Measurements from ENCODE around the gene TNFRSF13B.
"Not testable (repeated sequence)": the region's sequence is repeated elsewhere in the genome, so short reads cannot be mapped to it uniquely, and the experiment has no call there.

TNFRSF13B gene

DNA sequence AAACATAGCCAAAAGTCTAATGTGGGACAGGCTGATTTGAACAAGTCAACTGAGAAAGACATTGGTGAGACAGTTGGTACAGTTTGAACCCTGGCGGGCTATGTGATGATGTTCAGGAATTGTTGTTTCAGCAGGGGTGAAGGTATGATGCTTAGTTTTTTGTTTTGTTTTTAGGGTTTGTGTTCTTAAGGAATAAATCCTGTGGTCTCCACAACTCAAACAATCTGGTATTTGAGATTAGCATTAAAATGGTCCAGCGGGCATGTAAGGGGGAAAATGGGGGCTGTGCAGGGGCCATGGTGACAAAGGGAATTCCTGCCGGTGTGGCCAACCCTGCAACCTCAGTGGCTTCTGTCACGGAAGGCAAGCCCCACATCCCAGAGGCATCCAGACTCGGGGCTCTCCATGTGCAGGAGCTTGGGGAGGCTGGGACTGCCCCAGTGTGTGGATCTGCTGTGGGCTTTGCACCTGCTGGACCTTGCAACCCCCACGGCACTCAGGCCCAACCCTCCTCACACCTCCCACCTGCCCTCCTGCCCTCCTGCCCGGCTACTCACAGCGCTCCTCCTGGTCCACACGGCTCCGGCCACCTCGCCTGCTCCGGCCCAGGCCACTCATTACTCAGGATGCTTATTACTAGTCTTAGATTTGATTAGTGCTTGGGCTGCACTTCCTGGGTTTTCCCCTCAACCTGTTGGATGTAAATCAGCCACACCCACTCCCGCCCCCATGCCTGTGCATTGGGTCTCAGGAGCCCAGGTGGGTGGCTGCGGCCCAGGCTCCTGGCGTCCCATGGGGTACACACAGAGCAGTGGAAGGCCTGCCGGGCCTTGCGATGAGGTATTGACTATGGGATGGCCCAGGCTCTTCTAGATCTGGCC, at the start of gene TNFRSF13B:
Gene TNFRSF13B (minus strand): TSS at position 661 of the 881 bp plus-strand sequence. CDS start 43 bp downstream, at position 618.
- DNase-seq, result no peak

DNA sequence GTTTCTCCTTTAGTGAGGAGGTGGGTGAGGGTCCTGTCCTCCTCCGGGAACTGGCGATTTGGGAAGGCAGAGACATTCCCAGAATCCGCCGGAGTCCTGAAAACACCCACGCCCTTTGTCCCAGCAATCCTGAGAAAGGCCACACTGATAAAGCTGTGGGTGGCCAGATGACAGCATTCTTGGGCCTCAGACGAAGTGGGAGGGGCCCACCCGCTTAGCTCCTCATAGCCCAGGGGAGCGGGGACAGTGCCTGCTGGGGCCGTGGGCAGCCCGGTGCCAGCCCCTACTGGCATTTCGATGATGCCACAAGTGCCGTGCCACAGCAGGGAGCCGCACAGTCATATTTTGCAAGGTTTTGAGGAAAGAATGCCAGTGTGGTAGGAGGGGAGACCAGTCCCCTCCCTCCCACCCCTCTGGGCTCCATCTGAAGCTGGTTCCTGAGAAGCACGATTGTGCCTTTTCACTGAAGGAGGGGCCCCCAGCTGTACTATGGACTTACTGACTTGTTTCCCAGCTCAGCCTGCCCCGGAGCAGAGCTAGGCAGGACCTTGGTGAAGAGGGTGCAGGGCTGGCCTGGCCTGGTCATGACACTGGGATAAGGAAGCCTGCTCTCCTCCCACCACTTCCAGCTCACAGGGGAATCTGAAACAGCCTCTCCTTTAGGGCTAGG, 49.4 kb upstream of the TNFRSF13B start:
- DNase-seq, result no peak

DNA sequence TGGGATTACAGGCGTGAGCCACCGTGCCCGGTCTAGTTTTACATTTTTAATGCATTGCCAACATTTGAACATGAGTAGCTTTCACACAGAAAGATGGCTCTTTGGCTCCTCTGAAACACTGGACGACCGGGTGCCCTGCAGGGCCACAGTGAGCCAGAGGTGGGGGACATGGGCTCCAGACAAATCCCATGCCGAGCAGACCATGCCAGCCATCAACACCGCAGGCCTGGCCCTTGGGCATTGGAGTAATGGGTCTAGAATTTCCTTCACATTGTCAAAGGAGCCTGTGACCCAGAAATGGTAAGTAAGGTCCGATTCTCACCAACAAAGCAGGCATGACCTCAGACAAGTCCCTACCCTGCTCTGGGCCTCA, 48.9 kb upstream of the TNFRSF13B start:
- DNase-seq, result no peak

- DNase-seq, result no peak
These were observed 48.1 kb upstream of the TNFRSF13B start for GRCh38 chr17:17019891-17020456.

DNA sequence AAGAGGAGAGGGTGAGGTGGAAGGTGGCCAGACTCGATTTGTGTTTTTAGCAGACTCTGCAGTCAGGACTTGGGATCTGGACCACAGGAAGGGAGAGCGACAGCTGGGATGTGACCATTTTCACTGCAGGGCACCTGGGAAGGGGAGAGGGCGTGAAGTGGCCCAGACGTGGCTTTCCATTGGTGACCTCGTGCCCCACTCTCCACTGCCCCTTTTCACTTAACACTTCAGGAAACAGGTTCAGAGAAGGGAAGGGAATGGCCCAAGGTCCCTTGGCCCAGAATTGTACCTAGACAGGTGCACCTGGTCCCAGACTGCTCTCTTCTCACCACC, 47.5 kb upstream of the TNFRSF13B start:
- no peak for DNase-seq

- no peak for DNase-seq
These were observed 46.9 kb upstream of the TNFRSF13B start for GRCh38 chr17:17018612-17019429.

GRCh38 chr17:17018021-17018441, 46.1 kb upstream of the TNFRSF13B start:
- DNase-seq, result no peak

GRCh38 chr17:17017343-17018014, 45.6 kb upstream of the TNFRSF13B start:
- DNase-seq, result no peak

- DNase-seq, result not testable (repeated sequence)
These were observed 44.6 kb upstream of the TNFRSF13B start for GRCh38 chr17:17016199-17017197.

- no peak for DNase-seq
These were observed 43.3 kb upstream of the TNFRSF13B start for GRCh38 chr17:17015230-17015629.

- DNase-seq, result not testable (repeated sequence)
These were observed 42.8 kb upstream of the TNFRSF13B start for GRCh38 chr17:17014748-17015124.

DNA sequence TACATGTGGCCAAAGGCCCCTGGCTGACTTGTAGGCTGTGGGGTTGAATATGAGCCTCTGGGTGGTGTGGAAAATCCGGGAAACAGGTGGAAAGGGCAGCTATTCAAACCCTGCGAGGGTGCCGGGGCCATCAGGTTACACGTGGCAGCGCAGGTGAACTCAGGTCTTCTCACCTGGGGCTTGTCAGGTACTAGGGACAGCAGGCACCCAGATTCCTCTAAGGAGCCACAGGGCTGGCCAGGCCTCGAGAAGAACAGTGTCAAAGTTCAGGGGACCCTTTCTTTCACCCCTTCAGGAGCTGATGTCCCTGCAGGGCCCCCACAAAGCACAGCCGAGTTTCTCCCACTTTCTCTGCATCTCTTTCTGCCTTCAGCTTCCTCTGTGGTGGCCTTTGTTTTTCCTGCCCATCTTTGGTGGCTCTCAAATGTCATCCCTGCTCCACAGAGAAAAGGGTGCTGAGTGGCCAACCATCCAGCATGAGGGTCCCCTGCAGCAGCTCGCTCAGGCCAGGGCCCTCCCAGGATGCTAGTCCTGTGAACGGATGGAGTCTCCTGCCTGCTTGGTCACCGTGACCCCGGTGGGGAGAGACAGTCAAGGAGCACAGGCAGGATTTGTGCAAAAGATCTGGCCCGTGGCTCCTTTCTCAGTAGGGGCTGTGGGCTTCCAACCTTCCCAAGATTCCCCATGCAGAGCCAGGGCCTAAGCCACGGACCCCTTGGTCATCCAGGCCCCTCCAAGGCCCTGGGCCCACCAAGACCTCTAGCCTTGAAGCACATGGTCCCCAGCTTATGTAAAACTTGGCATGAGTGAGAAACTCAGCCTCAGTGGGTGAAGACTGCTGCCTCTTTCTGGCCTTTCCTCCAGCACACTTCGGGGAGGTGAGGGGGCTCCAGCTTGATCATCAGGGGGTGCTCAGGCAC, 42.2 kb upstream of the TNFRSF13B start:
- DNase-seq, result not testable (repeated sequence)

- not testable (repeated sequence) for DNase-seq
These were observed 39.4 kb upstream of the TNFRSF13B start for GRCh38 chr17:17011043-17011907.

- DNase-seq, result not testable (repeated sequence)
These were observed 38.7 kb upstream of the TNFRSF13B start for GRCh38 chr17:17010545-17011034.

DNA sequence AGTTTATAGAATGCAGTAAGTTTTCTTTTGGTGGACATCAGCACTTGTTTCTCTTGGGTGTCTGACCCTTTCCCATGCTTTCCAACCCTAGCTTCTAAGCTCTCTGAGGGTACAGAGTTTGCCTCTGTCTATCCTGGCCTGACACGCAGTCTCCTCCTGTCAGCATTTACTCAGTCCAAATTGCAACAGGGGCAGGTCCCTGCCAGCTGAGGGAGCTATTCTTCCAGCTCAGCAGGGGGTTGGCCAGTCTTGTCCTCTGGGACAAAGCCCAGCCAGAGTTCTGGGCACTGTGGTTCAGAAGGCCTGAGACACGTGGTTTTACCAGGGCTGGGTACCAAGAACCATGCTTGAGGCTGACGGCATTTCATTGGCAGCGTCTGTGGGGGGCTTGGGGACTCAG, 38.1 kb upstream of the TNFRSF13B start:
- not testable (repeated sequence) for DNase-seq

GRCh38 chr17:17008621-17009397, 36.9 kb upstream of the TNFRSF13B start:
- not testable (repeated sequence) for DNase-seq

GRCh38 chr17:17007891-17008290, 36.0 kb upstream of the TNFRSF13B start:
- DNase-seq, result not testable (repeated sequence)

Data from activated gamma-delta T cell treated with Interleukin-2 at 50 U/mL for 16 hours (primary cell).